ENCODE results near the gene NDUFAF8.

GRCh38 chr17:81233811-81234505, 5.2 kb upstream of the NDUFAF8 start:
- TF ChIP-seq CTCF (IDR thresholded peaks at IDR 0.05; ENCODE audit: borderline replicate concordance, extremely low read depth, low read length, poor library complexity, severe bottlenecking), result no peak
- no peak for TF ChIP-seq EZH2 (IDR thresholded peaks at IDR 0.05; ENCODE audit: borderline replicate concordance, low read depth, low read length, severe bottlenecking)

All from DND-41 (cell line).